Activated T-helper 2 cell treated with anti-CD3 and anti-CD28 coated beads, Interferon-gamma antibody, Interleukin-2, Interleukin-4, amounts not matched to agents 10 μg/mL and 5 μg/mL and 100 μg/mL, durations not matched to agents 14 hours and 24 hours and 36 hours (primary cell): Measurements from ENCODE around the gene NFATC1. TPM values are rescaled to one million over a fixed set of nuclear protein-coding genes. Genes with fewer than 3 reads are reported as not detected.
"Not testable (repeated sequence)": the region's sequence is repeated elsewhere in the genome, so short reads cannot be mapped to it uniquely, and the experiment has no call there.

ENCODE experiments used
- DNase-seq: peaks from one replicate; pipeline ENCODE4 v3.0.0; 2021; ENCODE audit warnings: low spot score
- H3K27ac Mint-ChIP-seq: one replicate; pipeline ENCODE4 v1.8.0; 2021; ENCODE audit warnings: mixed read lengths
- H3K27me3 Mint-ChIP-seq: one replicate; pipeline ENCODE4 v1.8.0; 2021; ENCODE audit warnings: low read depth, mixed read lengths
- H3K36me3 Mint-ChIP-seq: one replicate; pipeline ENCODE4 v1.8.0; 2021; ENCODE audit warnings: low read depth, mixed read lengths
- H3K4me1 Mint-ChIP-seq: one replicate; pipeline ENCODE4 v1.8.0; 2021; ENCODE audit warnings: low read depth, mixed read lengths
- H3K4me3 Mint-ChIP-seq: one replicate; pipeline ENCODE4 v1.8.0; 2021; ENCODE audit warnings: low read depth, mild to moderate bottlenecking, moderate library complexity, mixed read lengths
- H3K9me3 Mint-ChIP-seq: one replicate; pipeline ENCODE4 v1.8.0; 2021; ENCODE audit warnings: mixed read lengths
- intact Hi-C: fragments of 100-400 bp; cut with micrococcal nuclease; formaldehyde crosslinking; loops from one replicate; pipeline ENCODE4 v1.15.1; 2023
- total RNA-seq: library from RNA; stranded (reverse); gene quantifications from 2 replicates; pipeline ENCODE4 v1.2.3, GENCODE V29; 2022

The NFATC1 gene
- total RNA-seq, 1 donor from 2014 or later, result 99.9 TPM

DNA sequence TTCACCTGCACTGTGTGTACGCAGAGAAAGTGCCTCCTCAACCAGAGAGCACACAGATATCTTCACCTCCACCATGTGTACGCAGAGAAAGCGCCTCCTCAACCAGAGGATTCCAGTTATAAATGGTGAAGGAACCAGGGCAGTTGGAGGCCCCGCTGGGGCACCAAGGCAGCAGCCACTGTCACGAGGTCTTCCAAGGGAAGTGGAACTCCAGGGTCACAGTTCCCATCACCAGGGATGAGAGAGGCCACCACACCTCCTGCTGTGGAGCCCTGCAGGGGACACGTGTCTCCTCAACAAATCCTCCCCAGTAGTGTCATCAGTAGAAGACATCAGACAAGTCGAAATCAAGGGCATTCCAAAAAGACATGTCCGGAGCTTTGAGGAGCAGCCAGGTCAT lies 28.2 kb upstream of the NFATC1 start:
- Mint-ChIP-seq H3K27ac (no peak overlapping the region), H3K4me1 (peaks cover 12% of the 10 kb centered on the region), H3K4me3 (no peak overlapping the region), H3K27me3 (no peaks in the 10 kb centered on the region), H3K36me3 (peaks cover 3% of the 10 kb centered on the region), H3K9me3 (no peaks in the 10 kb centered on the region)
- no peak for DNase-seq
- intact Hi-C loops, result no loop called here

- H3K27me3 Mint-ChIP-seq, result no peaks in the 10 kb centered on the region
- no peaks in the 10 kb centered on the region for H3K9me3 Mint-ChIP-seq
- DNase-seq, result no peak
- H3K36me3 Mint-ChIP-seq, result peaks cover 3% of the 10 kb centered on the region
- peaks cover 12% of the 10 kb centered on the region for H3K4me1 Mint-ChIP-seq
- intact Hi-C loops, result no loop called here
- no peak overlapping the region for H3K27ac Mint-ChIP-seq
- no peak overlapping the region for H3K4me3 Mint-ChIP-seq
Observed at GRCh38 chr18:79367989-79368388, 27.7 kb upstream of the NFATC1 start.

GRCh38 chr18:79368681-79369080 lies 27.0 kb upstream of the NFATC1 start:
- H3K4me3 Mint-ChIP-seq, result no peak overlapping the region
- no peak overlapping the region for H3K27ac Mint-ChIP-seq
- no peak for DNase-seq
- intact Hi-C loops, result no loop called here
- H3K4me1 Mint-ChIP-seq, result peaks cover 12% of the 10 kb centered on the region
- no peaks in the 10 kb centered on the region for H3K9me3 Mint-ChIP-seq
- no peaks in the 10 kb centered on the region for H3K27me3 Mint-ChIP-seq
- no peaks in the 10 kb centered on the region for H3K36me3 Mint-ChIP-seq

DNA sequence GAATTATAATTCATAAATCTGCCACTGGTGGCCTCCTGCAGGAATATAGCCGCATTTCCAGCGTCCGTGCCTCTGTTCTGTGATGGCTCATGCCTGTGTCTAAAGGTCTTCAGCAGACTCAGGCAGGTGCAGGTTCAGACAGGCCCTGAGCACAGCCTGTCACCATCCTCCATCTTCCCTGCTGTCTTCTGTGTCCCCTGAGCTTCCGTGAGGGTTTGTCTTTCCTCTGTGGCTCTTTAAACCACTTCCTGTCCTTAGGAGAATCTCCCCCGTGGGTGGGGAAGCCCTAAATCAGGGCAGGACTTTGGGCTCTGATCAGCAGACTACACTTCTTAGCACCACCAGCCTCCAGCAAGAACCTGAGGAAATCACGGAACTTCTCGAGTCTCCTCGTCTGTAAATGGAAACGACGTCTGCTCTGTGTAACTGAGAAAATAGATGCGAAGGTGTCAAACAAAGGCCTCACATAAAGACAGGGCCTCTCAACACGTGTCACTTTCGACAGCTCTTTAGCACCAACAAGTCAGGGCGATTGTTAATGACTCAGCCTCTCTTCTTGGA lies 24.1 kb upstream of the NFATC1 start:
- intact Hi-C loops, result no loop called here
- DNase-seq, result no peak
- Mint-ChIP-seq H3K9me3 (no peaks in the 10 kb centered on the region), H3K4me1 (peaks cover 12% of the 10 kb centered on the region), H3K27ac (peak overlapping the region; percentile 58), H3K27me3 (no peaks in the 10 kb centered on the region), H3K36me3 (no peaks in the 10 kb centered on the region), H3K4me3 (no peak overlapping the region)

DNA sequence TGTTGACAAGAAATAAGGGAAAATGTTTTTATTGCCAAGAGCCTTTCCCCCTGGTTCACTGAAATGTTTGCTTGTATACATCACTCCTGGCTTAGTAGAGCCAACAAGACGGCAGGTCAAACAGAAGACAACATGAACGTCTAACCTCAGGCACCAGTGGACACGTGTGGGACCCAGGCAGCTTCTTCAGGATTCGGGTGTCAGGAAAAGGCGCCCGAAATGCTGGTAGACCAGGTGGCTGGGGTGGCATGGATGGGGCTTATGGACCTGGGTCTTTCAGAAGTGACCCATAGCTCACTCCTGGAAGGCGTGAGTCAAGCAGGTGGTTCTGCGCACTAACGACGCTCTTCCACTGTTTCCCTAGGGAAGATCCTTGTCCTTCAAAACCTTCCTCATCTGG lies 23.3 kb upstream of the NFATC1 start:
- intact Hi-C loops, result no loop called here
- peaks cover 12% of the 10 kb centered on the region for H3K4me1 Mint-ChIP-seq
- no peaks in the 10 kb centered on the region for H3K36me3 Mint-ChIP-seq
- DNase-seq, result no peak
- no peak overlapping the region for H3K4me3 Mint-ChIP-seq
- H3K27me3 Mint-ChIP-seq, result no peaks in the 10 kb centered on the region
- no peaks in the 10 kb centered on the region for H3K9me3 Mint-ChIP-seq
- H3K27ac Mint-ChIP-seq, result no peak overlapping the region

GRCh38 chr18:79372991-79373390 lies 22.7 kb upstream of the NFATC1 start:
- intact Hi-C loops, result no loop called here
- Mint-ChIP-seq H3K4me3 (no peak overlapping the region), H3K36me3 (peaks cover 2% of the 10 kb centered on the region), H3K4me1 (peaks cover 12% of the 10 kb centered on the region), H3K27ac (no peak overlapping the region), H3K9me3 (no peaks in the 10 kb centered on the region), H3K27me3 (no peaks in the 10 kb centered on the region)
- no peak for DNase-seq

DNA sequence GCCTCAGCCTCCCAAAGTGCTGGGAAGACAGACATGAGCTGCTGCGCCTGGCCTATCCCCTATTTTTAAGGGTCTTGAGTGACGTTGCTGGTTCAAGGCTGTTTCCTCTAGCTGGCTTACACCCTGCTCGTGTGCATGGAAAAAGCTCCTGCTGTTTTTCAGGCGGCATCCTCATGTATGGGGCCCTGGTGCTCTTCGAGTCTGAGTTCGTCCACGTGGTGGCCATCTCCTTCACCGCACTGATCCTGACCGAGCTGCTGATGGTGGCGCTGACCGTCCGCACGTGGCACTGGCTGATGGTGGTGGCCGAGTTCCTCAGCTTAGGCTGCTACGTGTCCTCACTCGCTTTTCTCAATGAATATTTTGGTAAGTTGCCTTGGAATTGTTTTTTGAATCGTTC lies 22.0 kb upstream of the NFATC1 start:
- no peak for DNase-seq
- intact Hi-C loops, result no loop called here
- H3K4me1 Mint-ChIP-seq, result peaks cover 8% of the 10 kb centered on the region
- no peaks in the 10 kb centered on the region for H3K9me3 Mint-ChIP-seq
- H3K36me3 Mint-ChIP-seq, result peaks cover 5% of the 10 kb centered on the region
- H3K27me3 Mint-ChIP-seq, result no peaks in the 10 kb centered on the region
- H3K27ac Mint-ChIP-seq, result no peak overlapping the region
- no peak overlapping the region for H3K4me3 Mint-ChIP-seq

- Mint-ChIP-seq H3K27ac (no peak overlapping the region), H3K36me3 (peaks cover 9% of the 10 kb centered on the region)
- intact Hi-C loops, result no loop called here
Observed at GRCh38 chr18:79374408-79375171, 21.1 kb upstream of the NFATC1 start.

DNA sequence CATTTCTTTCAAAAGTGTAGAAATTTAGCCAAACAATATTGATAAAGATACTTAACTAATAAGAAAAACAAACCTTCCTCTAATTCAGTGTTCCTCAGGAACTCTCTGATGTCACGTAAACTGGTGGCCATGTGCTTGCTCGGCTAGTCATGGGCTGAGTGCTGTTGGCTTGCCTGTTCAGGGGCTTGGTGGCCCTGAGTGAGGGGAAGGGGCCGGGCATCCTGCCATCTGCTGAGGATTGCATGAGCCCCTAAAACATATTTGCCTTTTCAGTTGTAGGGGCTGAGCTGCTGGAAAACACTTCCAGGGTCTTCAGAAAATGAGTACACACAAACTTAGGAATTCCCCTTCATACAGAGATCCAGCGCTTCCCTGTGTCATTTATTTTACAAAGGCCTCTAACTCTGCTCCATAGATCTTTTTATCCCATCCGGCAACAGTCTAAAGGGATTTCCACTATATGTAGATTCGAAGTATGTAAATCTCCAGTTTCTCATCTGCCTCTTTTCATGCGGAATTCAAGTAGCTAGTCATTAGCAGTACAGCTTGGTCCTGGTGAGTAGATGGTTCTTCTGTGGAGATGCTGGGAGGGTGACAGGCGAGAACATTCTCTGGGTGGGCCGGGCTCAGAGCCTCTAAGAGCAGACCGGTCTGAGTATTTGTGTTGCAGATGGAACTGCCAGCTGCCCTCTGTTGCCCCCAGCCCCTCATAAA lies 20.1 kb upstream of the NFATC1 start:
- Mint-ChIP-seq H3K9me3 (no peaks in the 10 kb centered on the region), H3K27me3 (no peaks in the 10 kb centered on the region), H3K4me1 (peaks cover 14% of the 10 kb centered on the region), H3K4me3 (no peak overlapping the region), H3K27ac (peak overlapping the region; percentile 18), H3K36me3 (peaks cover 9% of the 10 kb centered on the region)
- intact Hi-C loops, result no loop called here
- DNase-seq, result no peak

More at GRCh38 chr18:79374408-79375171, 21.1 kb upstream of the NFATC1 start:
- DNase-seq, result no peak
- H3K27me3 Mint-ChIP-seq, result no peaks in the 10 kb centered on the region
- H3K4me1 Mint-ChIP-seq, result peaks cover 14% of the 10 kb centered on the region
- H3K9me3 Mint-ChIP-seq, result no peaks in the 10 kb centered on the region
- no peak overlapping the region for H3K4me3 Mint-ChIP-seq

- DNase-seq, H3K4me3 Mint-ChIP-seq, H3K27me3 Mint-ChIP-seq, H3K9me3 Mint-ChIP-seq, intact Hi-C loops, H3K36me3 Mint-ChIP-seq, H3K27ac Mint-ChIP-seq: not testable (repeated sequence)
- peaks cover 13% of the 10 kb centered on the region for H3K4me1 Mint-ChIP-seq
Observed at GRCh38 chr18:79376661-79377060, 19.1 kb upstream of the NFATC1 start.

GRCh38 chr18:79377187-79377891 lies 18.4 kb upstream of the NFATC1 start:
- intact Hi-C loops, result no loop called here
- H3K9me3 Mint-ChIP-seq, result no peaks in the 10 kb centered on the region
- DNase-seq, result no peak
- no peak overlapping the region for H3K27ac Mint-ChIP-seq
- H3K4me1 Mint-ChIP-seq, result peaks cover 11% of the 10 kb centered on the region
- H3K27me3 Mint-ChIP-seq, result no peaks in the 10 kb centered on the region
- H3K4me3 Mint-ChIP-seq, result no peak overlapping the region
- peaks cover 9% of the 10 kb centered on the region for H3K36me3 Mint-ChIP-seq

GRCh38 chr18:79378536-79379250 lies 17.0 kb upstream of the NFATC1 start:
- Mint-ChIP-seq H3K4me3 (no peak overlapping the region), H3K36me3 (peaks cover 9% of the 10 kb centered on the region), H3K27ac (no peak overlapping the region), H3K27me3 (no peaks in the 10 kb centered on the region), H3K4me1 (peaks cover 11% of the 10 kb centered on the region), H3K9me3 (no peaks in the 10 kb centered on the region)
- intact Hi-C loops, result loop anchor here (1.0 to 2.0 kb wide), 4 partner anchors 14 to 266 kb away; no protein-coding TSS in a partner anchor
- peak; percentile 71 for DNase-seq
